ENCODE data around the gene LYSET.

DNA sequence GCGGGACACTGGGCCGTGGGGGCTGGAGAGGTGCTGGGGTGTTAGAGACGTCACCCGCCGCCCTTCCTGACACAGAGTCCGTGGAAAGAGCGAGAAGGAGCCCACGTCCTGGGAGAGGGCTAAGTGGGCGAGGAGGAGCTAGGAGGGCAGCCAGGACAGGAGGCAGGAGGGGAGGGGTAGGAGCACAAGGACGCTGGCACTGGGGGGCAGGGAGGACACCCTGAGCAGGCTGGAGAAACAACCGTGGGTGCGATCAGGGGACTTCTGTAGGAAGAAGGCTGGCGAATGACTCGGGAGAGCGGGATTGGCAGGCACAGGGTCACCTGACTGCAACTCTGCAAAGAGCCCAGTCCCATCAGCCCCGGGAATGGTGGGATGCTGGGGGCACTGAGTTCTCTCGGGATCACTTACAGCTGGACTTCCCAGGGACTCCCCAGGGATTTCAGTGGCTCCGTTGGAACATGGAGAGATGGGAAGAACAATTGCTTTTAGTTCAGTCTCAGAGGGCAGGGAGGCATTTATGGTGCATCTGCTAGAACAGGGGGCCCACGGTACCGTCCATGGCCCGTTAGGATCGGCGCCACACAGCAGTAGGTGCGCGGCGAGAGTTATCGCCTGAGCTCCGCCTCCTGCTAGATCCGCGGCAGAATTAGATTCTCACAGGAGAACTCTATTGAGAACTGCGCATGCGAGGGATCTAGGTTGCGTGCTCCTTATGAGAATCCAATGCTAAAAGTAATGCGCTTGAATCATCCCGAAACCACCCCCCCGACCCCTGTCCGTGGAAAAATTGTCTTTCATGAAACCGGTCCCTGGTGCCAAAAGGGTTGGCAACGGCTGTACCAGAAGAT lies 46.2 kb downstream of the LYSET start:
- TF ChIP-seq, protein P1, sequence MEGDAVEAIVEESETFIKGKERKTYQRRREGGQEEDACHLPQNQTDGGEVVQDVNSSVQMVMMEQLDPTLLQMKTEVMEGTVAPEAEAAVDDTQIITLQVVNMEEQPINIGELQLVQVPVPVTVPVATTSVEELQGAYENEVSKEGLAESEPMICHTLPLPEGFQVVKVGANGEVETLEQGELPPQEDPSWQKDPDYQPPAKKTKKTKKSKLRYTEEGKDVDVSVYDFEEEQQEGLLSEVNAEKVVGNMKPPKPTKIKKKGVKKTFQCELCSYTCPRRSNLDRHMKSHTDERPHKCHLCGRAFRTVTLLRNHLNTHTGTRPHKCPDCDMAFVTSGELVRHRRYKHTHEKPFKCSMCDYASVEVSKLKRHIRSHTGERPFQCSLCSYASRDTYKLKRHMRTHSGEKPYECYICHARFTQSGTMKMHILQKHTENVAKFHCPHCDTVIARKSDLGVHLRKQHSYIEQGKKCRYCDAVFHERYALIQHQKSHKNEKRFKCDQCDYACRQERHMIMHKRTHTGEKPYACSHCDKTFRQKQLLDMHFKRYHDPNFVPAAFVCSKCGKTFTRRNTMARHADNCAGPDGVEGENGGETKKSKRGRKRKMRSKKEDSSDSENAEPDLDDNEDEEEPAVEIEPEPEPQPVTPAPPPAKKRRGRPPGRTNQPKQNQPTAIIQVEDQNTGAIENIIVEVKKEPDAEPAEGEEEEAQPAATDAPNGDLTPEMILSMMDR (IDR thresholded peaks at IDR 0.05) = no peak
- TF ChIP-seq EP300 (IDR thresholded peaks at IDR 0.05) (no peak), POLR2A (IDR thresholded peaks at IDR 0.05) (no peak), POLR2AphosphoS5 (IDR thresholded peaks at IDR 0.05) (no peak)

All from sigmoid colon (tissue), 4 donors.